BLaER1 (cell line): ENCODE data around the gene YTHDF1.

Experiments used
- H3K27ac ChIP-seq: shearing (Covaris generic); formaldehyde crosslinking; 2 replicates; pipeline ENCODE4 v1.8.1; 2022
- H3K27me3 ChIP-seq: shearing (Covaris generic); formaldehyde crosslinking; 2 replicates; pipeline ENCODE4 v1.8.1; 2022
- H3K36me3 ChIP-seq: shearing (Covaris generic); formaldehyde crosslinking; 2 replicates; pipeline ENCODE4 v1.8.1; 2022
- H3K4me1 ChIP-seq: shearing (Covaris generic); formaldehyde crosslinking; 2 replicates; pipeline ENCODE4 v1.8.1; 2022
- H3K4me2 ChIP-seq: shearing (Covaris generic); formaldehyde crosslinking; 2 replicates; pipeline ENCODE4 v1.8.1; 2022
- H3K4me3 ChIP-seq: shearing (Covaris generic); formaldehyde crosslinking; 2 replicates; pipeline ENCODE4 v1.8.1; 2022
- H3K9ac ChIP-seq: shearing (Covaris generic); formaldehyde crosslinking; 2 replicates; pipeline ENCODE4 v1.8.1; 2022
- H3K9me3 ChIP-seq: shearing (Covaris generic); formaldehyde crosslinking; 2 replicates; pipeline ENCODE4 v1.8.1; 2022
- H4K20me1 ChIP-seq: shearing (Covaris generic); formaldehyde crosslinking; 2 replicates; pipeline ENCODE4 v1.8.1; 2022
- Cebpa-rat ChIP-seq: shearing (Covaris generic); IDR thresholded peaks from 2 replicates; pipeline ENCODE4 v1.8.1; 2022

YTHDF1 gene

GRCh38 chr20:63216041-63216848 is at the start of gene YTHDF1:
Gene YTHDF1 (minus strand): TSS chr20:63216131. CDS start chr20:63215892, 239 bp downstream.
- peaks cover 38% of the 10 kb centered on the region for H3K36me3 ChIP-seq
- H3K4me2 ChIP-seq = peak within 1 kb of the TSS; percentile 90
- H3K27ac ChIP-seq = peak within 1 kb of the TSS; percentile 97
- no peaks in the 10 kb centered on the region for H3K27me3 ChIP-seq
- H3K4me1 ChIP-seq = peaks cover 55% of the 10 kb centered on the region
- no peaks in the 10 kb centered on the region for H3K9me3 ChIP-seq
- H3K9ac ChIP-seq = peak within 1 kb of the TSS; percentile 98
- peaks cover 46% of the 10 kb centered on the region for H4K20me1 ChIP-seq
- no peak for TF ChIP-seq Cebpa-rat
- H3K4me3 ChIP-seq = peak within 1 kb of the TSS; percentile 96

DNA sequence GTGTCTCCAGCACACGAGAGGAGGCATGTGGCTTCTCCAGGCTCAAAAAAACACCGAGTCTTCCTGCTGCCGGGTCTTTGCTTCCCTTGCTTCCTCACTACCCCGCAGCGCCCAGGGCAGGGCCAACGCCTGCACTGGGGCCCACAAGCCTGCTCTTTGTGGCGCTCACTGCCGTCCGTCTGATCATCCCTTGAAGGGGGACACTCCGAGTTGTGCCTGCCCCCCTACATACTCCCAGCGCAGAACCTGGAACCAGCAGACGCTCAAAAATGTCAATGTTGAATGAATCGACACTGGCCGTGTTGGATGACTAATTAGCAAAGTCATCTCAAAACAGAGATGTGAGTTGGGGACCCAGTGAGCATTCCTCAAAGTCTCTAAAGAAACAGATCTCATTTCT is 48.6 kb upstream of the YTHDF1 start:
- peaks cover 18% of the 10 kb centered on the region for H4K20me1 ChIP-seq
- peaks cover 2% of the 10 kb centered on the region; the same call in 1 of the 2 replicates for H3K27me3 ChIP-seq
- H3K9ac ChIP-seq = no peak overlapping the region
- no peak overlapping the region for H3K4me2 ChIP-seq
- H3K9me3 ChIP-seq = no peaks in the 10 kb centered on the region
- H3K4me1 ChIP-seq = peaks cover 51% of the 10 kb centered on the region
- no peak for TF ChIP-seq Cebpa-rat
- no peaks in the 10 kb centered on the region for H3K36me3 ChIP-seq
- H3K27ac ChIP-seq = no peak overlapping the region
- no peak overlapping the region for H3K4me3 ChIP-seq

DNA sequence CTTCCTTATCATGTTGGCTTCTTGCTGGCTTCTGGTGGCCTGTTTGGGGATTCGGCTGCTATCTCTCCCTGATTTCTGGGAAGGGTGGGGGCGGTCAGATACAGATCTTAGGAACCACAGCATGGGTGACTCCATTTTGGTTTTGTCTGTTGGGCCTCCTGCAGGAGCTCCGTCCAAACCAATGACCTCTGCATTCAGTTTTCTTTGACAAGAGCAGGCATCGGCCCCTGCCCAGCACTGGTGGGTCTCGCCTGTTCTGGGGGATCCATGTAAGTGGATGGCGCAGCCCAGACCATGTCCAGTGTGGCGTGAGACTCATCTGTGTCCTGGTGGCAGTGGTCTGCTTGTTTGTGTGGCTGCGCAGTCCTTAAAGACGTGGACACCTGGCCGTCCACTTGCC is 48.1 kb upstream of the YTHDF1 start:
- TF ChIP-seq Cebpa-rat = no peak
- H3K9me3 ChIP-seq = no peaks in the 10 kb centered on the region
- H3K4me3 ChIP-seq = no peak overlapping the region
- H3K27ac ChIP-seq = no peak overlapping the region
- H3K27me3 ChIP-seq = peaks cover 2% of the 10 kb centered on the region; the same call in 1 of the 2 replicates
- no peak overlapping the region for H3K4me2 ChIP-seq
- no peak overlapping the region for H3K9ac ChIP-seq
- H3K36me3 ChIP-seq = no peaks in the 10 kb centered on the region
- peaks cover 24% of the 10 kb centered on the region for H4K20me1 ChIP-seq
- H3K4me1 ChIP-seq = peaks cover 56% of the 10 kb centered on the region

DNA sequence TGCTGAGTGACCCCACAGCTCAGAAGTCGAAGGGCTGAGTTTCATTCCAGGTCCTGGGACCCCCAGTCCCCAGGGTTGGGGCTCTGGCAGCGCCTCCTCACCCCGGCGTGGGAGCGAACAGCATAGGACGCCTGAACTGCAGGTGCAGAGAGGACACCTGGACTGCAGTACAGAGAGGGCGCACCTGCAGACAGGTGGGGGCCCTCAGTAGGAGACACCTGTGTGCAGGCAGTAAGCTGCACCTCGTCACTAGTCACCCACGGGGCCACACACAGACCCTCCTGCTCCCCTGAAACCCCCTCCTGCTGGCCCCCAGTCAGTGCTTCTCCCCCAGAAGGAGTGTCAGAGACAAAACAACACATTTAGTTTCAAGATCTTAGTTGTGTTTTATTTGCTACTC is 46.9 kb upstream of the YTHDF1 start:
- no peak overlapping the region for H3K9ac ChIP-seq
- H3K9me3 ChIP-seq = no peaks in the 10 kb centered on the region
- peaks cover 62% of the 10 kb centered on the region for H3K4me1 ChIP-seq
- peaks cover 34% of the 10 kb centered on the region for H4K20me1 ChIP-seq
- peak overlapping the region; percentile 86 for H3K4me2 ChIP-seq
- H3K27me3 ChIP-seq = no peaks in the 10 kb centered on the region; the same call in 1 of the 2 replicates
- no peak overlapping the region for H3K27ac ChIP-seq
- no peak for TF ChIP-seq Cebpa-rat
- no peak overlapping the region for H3K4me3 ChIP-seq
- H3K36me3 ChIP-seq = no peaks in the 10 kb centered on the region

DNA sequence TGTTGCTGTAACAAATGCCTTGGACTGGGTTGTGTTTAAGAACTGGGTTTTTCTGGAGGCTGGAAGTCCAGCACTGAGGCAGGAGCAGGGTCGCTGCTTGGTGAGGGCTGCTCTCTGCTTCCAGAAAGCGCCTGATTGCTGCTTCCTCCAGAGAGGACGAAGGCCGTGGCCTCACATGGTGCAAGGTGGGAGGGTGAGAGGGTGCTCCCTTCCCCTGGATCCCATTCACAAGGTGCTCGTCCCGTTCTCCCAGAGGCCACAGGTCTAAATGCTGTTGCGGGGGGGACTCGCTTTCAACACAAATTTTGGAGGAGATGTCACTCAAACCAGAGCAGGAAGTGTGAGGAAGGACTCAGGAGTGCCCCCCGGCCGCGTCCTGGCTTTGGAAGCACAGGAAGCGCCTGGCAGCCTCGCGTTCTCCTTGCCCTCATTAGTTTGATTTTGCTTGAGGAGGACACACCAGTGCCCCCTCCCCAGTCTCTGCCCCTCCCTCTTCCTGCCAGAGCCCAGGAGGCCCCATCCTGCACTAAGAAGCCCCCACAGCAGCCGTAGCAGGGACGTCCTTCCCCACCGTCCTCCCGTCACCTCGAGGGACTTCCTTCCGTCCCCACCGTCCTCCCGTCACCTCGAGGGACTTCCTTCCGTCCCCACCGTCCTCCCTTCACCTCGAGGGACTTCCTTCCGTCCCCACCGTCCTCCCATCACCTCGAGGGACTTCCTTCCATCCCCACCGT is 46.0 kb upstream of the YTHDF1 start:
- Histone ChIP-seq H3K27me3 (peaks cover 1% of the 10 kb centered on the region; the same call in 1 of the 2 replicates), H3K9me3 (no peaks in the 10 kb centered on the region), H3K9ac (no peak overlapping the region), H3K36me3 (no peaks in the 10 kb centered on the region), H3K27ac (peak overlapping the region; percentile 45; the same call in 1 of the 2 replicates), H4K20me1 (peaks cover 37% of the 10 kb centered on the region), H3K4me2 (peak overlapping the region; percentile 86), H3K4me3 (peak overlapping the region; percentile 22; the same call in 1 of the 2 replicates), H3K4me1 (peaks cover 62% of the 10 kb centered on the region)
- TF ChIP-seq Cebpa-rat = no peak

GRCh38 chr20:63261060-63261794 is 45.3 kb upstream of the YTHDF1 start:
- peaks cover 9% of the 10 kb centered on the region for H3K27me3 ChIP-seq
- H3K4me1 ChIP-seq = peaks cover 68% of the 10 kb centered on the region
- peak overlapping the region; percentile 86 for H3K4me2 ChIP-seq
- H3K36me3 ChIP-seq = no peaks in the 10 kb centered on the region
- peak overlapping the region; percentile 20 for H3K9ac ChIP-seq
- H3K4me3 ChIP-seq = peak overlapping the region; percentile 23; the same call in 1 of the 2 replicates
- peaks cover 37% of the 10 kb centered on the region for H4K20me1 ChIP-seq
- no peaks in the 10 kb centered on the region for H3K9me3 ChIP-seq
- TF ChIP-seq Cebpa-rat = no peak
- H3K27ac ChIP-seq = peak overlapping the region; percentile 45

- peaks cover 75% of the 10 kb centered on the region for H3K4me1 ChIP-seq
- no peaks in the 10 kb centered on the region for H3K36me3 ChIP-seq
- H3K27me3 ChIP-seq = peaks cover 16% of the 10 kb centered on the region
- H4K20me1 ChIP-seq = peaks cover 37% of the 10 kb centered on the region
- peak overlapping the region; percentile 20; the same call in 1 of the 2 replicates for H3K9ac ChIP-seq
- H3K27ac ChIP-seq = peak overlapping the region; percentile 45
- no peak for TF ChIP-seq Cebpa-rat
- peak overlapping the region; percentile 86 for H3K4me2 ChIP-seq
- no peak overlapping the region; the same call in 1 of the 2 replicates for H3K4me3 ChIP-seq
- H3K9me3 ChIP-seq = no peaks in the 10 kb centered on the region
These were observed 44.6 kb upstream of the YTHDF1 start for GRCh38 chr20:63260521-63260920.

- peaks cover 82% of the 10 kb centered on the region for H3K4me1 ChIP-seq
- peaks cover 22% of the 10 kb centered on the region for H3K27me3 ChIP-seq
- H3K9ac ChIP-seq = no peak overlapping the region
- H3K9me3 ChIP-seq = no peaks in the 10 kb centered on the region
- H3K4me3 ChIP-seq = no peak overlapping the region; the same call in 1 of the 2 replicates
- peak overlapping the region; percentile 86 for H3K4me2 ChIP-seq
- TF ChIP-seq Cebpa-rat = no peak
- peaks cover 37% of the 10 kb centered on the region for H4K20me1 ChIP-seq
- no peaks in the 10 kb centered on the region for H3K36me3 ChIP-seq
- H3K27ac ChIP-seq = peak overlapping the region; percentile 45; the same call in 1 of the 2 replicates
These were observed 44.0 kb upstream of the YTHDF1 start for GRCh38 chr20:63259734-63260460.

- peak overlapping the region; percentile 19; the same call in 1 of the 2 replicates for H3K27ac ChIP-seq
- no peak for TF ChIP-seq Cebpa-rat
- peaks cover 31% of the 10 kb centered on the region for H3K27me3 ChIP-seq
- peak overlapping the region; percentile 86 for H3K4me2 ChIP-seq
- peaks cover 90% of the 10 kb centered on the region for H3K4me1 ChIP-seq
- H4K20me1 ChIP-seq = peaks cover 37% of the 10 kb centered on the region
- H3K36me3 ChIP-seq = no peaks in the 10 kb centered on the region
- 0 out of 2 replicates have a peak overlapping the region, but pooled peaks have one; percentile 11 for H3K9ac ChIP-seq
- no peak overlapping the region for H3K4me3 ChIP-seq
- no peaks in the 10 kb centered on the region for H3K9me3 ChIP-seq
These were observed 42.9 kb upstream of the YTHDF1 start for GRCh38 chr20:63258781-63259180.
